MM.1S (cell line): ENCODE measurements around the gene SLC35B1.

Experiments used
- CTCF ChIP-seq: fragments of 300-600 bp; sonication (generic); IDR thresholded peaks from 2 replicates; pipeline ENCODE4 v1.5.1; 2016; ENCODE audit warnings: antibody characterized with exemption, low read length, mixed read lengths
- EZH2 ChIP-seq: fragments of 300-600 bp; sonication (generic); optimal IDR thresholded peaks from 2 replicates; pipeline ENCODE3; 2017; ENCODE audit warnings: low read depth, mild to moderate bottlenecking, antibody characterized with exemption, low read length, mixed read lengths
- EZH2phosphoT487 ChIP-seq: fragments of 300-600 bp; sonication (generic); IDR thresholded peaks from 2 replicates; pipeline ENCODE4 v1.6.1; 2018; ENCODE audit warnings: antibody characterized with exemption, low read length

GRCh38 chr17:49739641-49740271, 32.0 kb upstream of the SLC35B1 start:
- no peak for TF ChIP-seq CTCF
- no peak for TF ChIP-seq EZH2phosphoT487
- no peak for TF ChIP-seq EZH2
